GM23248 (cell line): Measurements from ENCODE around the gene TNIK. TPM values are rescaled to one million over a fixed set of nuclear protein-coding genes. Genes with fewer than 3 reads are reported as not detected.
A peak's percentile ranks its signal among the peaks of the same experiment; 100 is the strongest.
"Not testable (repeated sequence)": the region's sequence is repeated elsewhere in the genome, so short reads cannot be mapped to it uniquely, and the experiment has no call there.

ENCODE experiments used
- DNase-seq: peaks from one replicate; pipeline ENCODE4 v3.0.0-alpha.2; 2015
- H2AFZ ChIP-seq: fragments of 200-600 bp; sonication (generic); 2 replicates; pipeline ENCODE4 v1.6.1; 2016; ENCODE audit warnings: antibody characterized with exemption
- H3F3A ChIP-seq: fragments of 200-600 bp; sonication (generic); 2 replicates; pipeline ENCODE4 v1.6.1; 2016; ENCODE audit warnings: mild to moderate bottlenecking, antibody characterized with exemption, mixed run types; ENCODE audit not compliant: insufficient read depth
- H3K27ac ChIP-seq: fragments of 200-600 bp; sonication (generic); 2 replicates; pipeline ENCODE4 v1.5.1; 2016; ENCODE audit warnings: mild to moderate bottlenecking
- H3K27me3 ChIP-seq: fragments of 200-600 bp; sonication (generic); replicated peaks from 2 replicates; pipeline ENCODE4 v1.6.1; 2016; ENCODE audit warnings: mild to moderate bottlenecking; ENCODE audit not compliant: insufficient read depth
- H3K36me3 ChIP-seq: fragments of 200-600 bp; sonication (generic); 2 replicates; pipeline ENCODE4 v1.6.1; 2016; ENCODE audit warnings: low read depth, mild to moderate bottlenecking
- H3K4me1 ChIP-seq: fragments of 200-600 bp; sonication (generic); 2 replicates; pipeline ENCODE4 v1.6.1; 2016; ENCODE audit warnings: mild to moderate bottlenecking; ENCODE audit not compliant: insufficient read depth
- H3K4me2 ChIP-seq: fragments of 200-600 bp; sonication (generic); one replicate; pipeline ENCODE4 v1.6.1; 2016; ENCODE audit warnings: mild to moderate bottlenecking; ENCODE audit not compliant: unreplicated experiment
- H3K4me3 ChIP-seq: fragments of 200-600 bp; sonication (generic); 2 replicates; pipeline ENCODE4 v1.5.1; 2016; ENCODE audit warnings: mild to moderate bottlenecking
- H3K79me2 ChIP-seq: fragments of 200-600 bp; sonication (generic); 2 replicates; pipeline ENCODE4 v1.6.1; 2016; ENCODE audit warnings: mild to moderate bottlenecking; ENCODE audit not compliant: insufficient read depth
- H3K9ac ChIP-seq: fragments of 200-600 bp; sonication (generic); 2 replicates; pipeline ENCODE4 v1.6.1; 2016; ENCODE audit warnings: mild to moderate bottlenecking
- H3K9me2 ChIP-seq: fragments of 200-600 bp; sonication (generic); 2 replicates; pipeline ENCODE4 v1.6.1; 2016; ENCODE audit warnings: mixed run types, mild to moderate bottlenecking, moderate library complexity; ENCODE audit not compliant: insufficient read depth
- H3K9me3 ChIP-seq: fragments of 200-600 bp; sonication (generic); one replicate; pipeline ENCODE4 v1.6.1; 2017; ENCODE audit warnings: low read depth
- H4K20me1 ChIP-seq: fragments of 200-600 bp; sonication (generic); 2 replicates; pipeline ENCODE4 v1.6.0; 2016; ENCODE audit not compliant: insufficient read depth
- EZH2 ChIP-seq: fragments of 200-600 bp; sonication (generic); IDR thresholded peaks from 2 replicates; pipeline ENCODE4 v1.6.1; 2018; ENCODE audit warnings: antibody characterized with exemption, mild to moderate bottlenecking; ENCODE audit not compliant: insufficient read depth, poor library complexity, severe bottlenecking
- EZH2phosphoT487 ChIP-seq: fragments of 200-600 bp; sonication (generic); IDR thresholded peaks from 2 replicates; pipeline ENCODE4 v1.6.1; 2018; ENCODE audit warnings: antibody characterized with exemption, moderate library complexity, mild to moderate bottlenecking, low read depth; ENCODE audit not compliant: insufficient read depth
- WGBS, 2 experiments: methylation state at CpG; one replicate each; pipeline ENCODE4 v1.1.6; 2015 to 2017; ENCODE audit warnings: low lambda C conversion rate in 2 of 2, low coverage in 1 of 2; ENCODE audit errors: missing lambda C conversion rate in 2 of 2; 5-methylcytosine and 5-hydroxymethylcytosine counted together
- in situ Hi-C: fragments of 300-500 bp; cut with MboI; formaldehyde crosslinking; loops from 2 replicates; pipeline ENCODE4 v1.15.0; 2020
- polyA plus RNA-seq: library from polyadenylated mRNA; unstranded; fragments of >200 nt; fragmentation: Nextera tagmentation; extraction: Ambion mirVana; gene quantifications from 2 replicates; pipeline ENCODE4 v1.2.1, GENCODE V29; 2016
- total RNA-seq: library from RNA; depleted of rRNA; stranded (reverse); fragments of >200 nt; shearing (Covaris generic); gene quantifications from 2 replicates; pipeline ENCODE4 v1.2.3, GENCODE V29; 2014

Gene TNIK
- total and polyA plus RNA-seq, 2 experiments from 2014 or later, result 0.80 to 2.3 TPM

DNA sequence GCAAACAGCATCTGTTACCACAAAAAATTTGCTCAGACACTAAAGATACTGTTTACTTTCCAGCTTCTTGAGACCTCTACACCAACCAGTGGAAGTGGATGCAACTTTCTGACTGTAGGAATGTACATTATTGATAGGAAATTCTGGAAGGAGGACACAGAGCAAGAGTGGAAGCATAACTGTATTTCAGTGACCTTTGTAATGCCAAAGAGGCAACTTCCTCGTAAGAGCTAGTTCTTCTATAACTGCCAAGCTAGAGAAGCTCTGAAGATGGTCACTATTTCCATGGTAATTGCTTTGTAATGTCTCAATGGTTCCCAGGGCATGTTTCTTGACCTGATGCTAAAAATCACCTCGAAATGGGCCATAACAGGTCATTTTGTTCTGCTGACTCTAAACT lies 337.3 kb downstream of the TNIK start:
- no peaks in the 10 kb centered on the region for H3K79me2 ChIP-seq
- H4K20me1 ChIP-seq, result no peaks in the 10 kb centered on the region
- TF ChIP-seq EZH2 (no peak), EZH2phosphoT487 (no peak)
- no peak overlapping the region for H2AFZ ChIP-seq
- H3K4me1 ChIP-seq, result peaks cover 16% of the 10 kb centered on the region; the same call in 1 of the 2 replicates
- H3K9me3 ChIP-seq, result no peaks in the 10 kb centered on the region
- WGBS, 2 experiments, result 85 to 95% methylated on average over 2 of the region's 2 CpGs
- no peak overlapping the region for H3K4me3 ChIP-seq
- H3K27me3 ChIP-seq, result no peaks in the 10 kb centered on the region
- peaks cover 8% of the 10 kb centered on the region; the same call in 1 of the 2 replicates for H3F3A ChIP-seq
- no peaks in the 10 kb centered on the region for H3K36me3 ChIP-seq
- DNase-seq, result no peak
- in situ Hi-C loops, result no loop called here
- no peak overlapping the region for H3K9ac ChIP-seq
- H3K4me2 ChIP-seq, result no peak overlapping the region
- no peak overlapping the region for H3K27ac ChIP-seq
- H3K9me2 ChIP-seq, result no peaks in the 10 kb centered on the region

DNA sequence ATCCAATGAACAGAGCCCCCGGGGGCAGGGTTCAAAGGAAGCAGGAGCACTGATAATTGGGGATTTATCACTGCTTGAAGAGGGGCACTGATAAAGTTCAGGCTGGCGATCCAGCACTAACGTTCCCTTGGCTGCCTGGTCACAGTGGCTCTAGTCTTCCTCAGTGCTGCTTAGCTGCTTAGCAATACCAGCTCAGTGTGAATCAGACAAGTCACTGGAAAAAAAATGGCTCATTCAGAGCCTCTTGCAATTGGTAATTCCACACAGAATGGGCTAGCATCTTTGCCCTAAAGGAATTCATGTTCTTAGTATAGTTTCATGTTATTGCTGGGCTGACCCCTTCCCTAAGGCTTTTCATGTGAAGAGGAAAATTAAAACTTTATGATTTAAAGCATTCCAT lies 338.0 kb downstream of the TNIK start:
- no peak overlapping the region for H3K4me2 ChIP-seq
- no peak overlapping the region for H3K9ac ChIP-seq
- in situ Hi-C loops, result no loop called here
- H3K79me2 ChIP-seq, result no peaks in the 10 kb centered on the region
- TF ChIP-seq EZH2phosphoT487, result no peak
- no peak for TF ChIP-seq EZH2
- H2AFZ ChIP-seq, result no peak overlapping the region
- H3K36me3 ChIP-seq, result no peaks in the 10 kb centered on the region
- no peak overlapping the region for H3K4me3 ChIP-seq
- 48 to 55% methylated on average over 3 of the region's 3 CpGs for WGBS, 2 experiments
- peak; percentile 60 for DNase-seq
- no peak overlapping the region for H3K27ac ChIP-seq
- H3K4me1 ChIP-seq, result peaks cover 16% of the 10 kb centered on the region; the same call in 1 of the 2 replicates
- H3F3A ChIP-seq, result peaks cover 8% of the 10 kb centered on the region; the same call in 1 of the 2 replicates
- no peaks in the 10 kb centered on the region for H3K9me2 ChIP-seq
- H3K9me3 ChIP-seq, result no peaks in the 10 kb centered on the region
- no peaks in the 10 kb centered on the region for H4K20me1 ChIP-seq
- H3K27me3 ChIP-seq, result no peaks in the 10 kb centered on the region

DNA sequence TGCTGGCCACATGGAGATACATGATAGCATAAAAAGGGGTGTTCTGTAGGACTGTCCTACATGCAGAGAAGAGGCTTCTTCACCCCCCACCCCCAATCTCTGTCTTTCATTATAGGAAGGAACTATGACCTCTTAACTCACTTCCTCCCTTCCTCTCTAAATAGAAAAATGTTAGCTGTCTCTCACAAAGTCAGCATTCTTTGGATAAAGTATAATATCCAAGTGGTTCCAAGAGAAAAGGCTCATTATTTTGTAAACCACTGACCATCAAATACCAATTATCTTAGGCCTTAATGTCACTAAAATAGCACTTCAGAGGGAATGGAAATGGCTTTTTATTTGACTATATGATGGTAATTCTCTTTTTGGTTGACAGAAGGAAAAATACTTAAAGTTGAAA lies 338.4 kb downstream of the TNIK start:
- in situ Hi-C loops, result no loop called here
- H3K9me3 ChIP-seq, result no peaks in the 10 kb centered on the region
- no peak overlapping the region for H3K27ac ChIP-seq
- peaks cover 11% of the 10 kb centered on the region for H3F3A ChIP-seq
- H4K20me1 ChIP-seq, result no peaks in the 10 kb centered on the region
- H3K4me3 ChIP-seq, result no peak overlapping the region
- H3K27me3 ChIP-seq, result no peaks in the 10 kb centered on the region
- H3K79me2 ChIP-seq, result no peaks in the 10 kb centered on the region
- no peak overlapping the region for H3K4me2 ChIP-seq
- H3K36me3 ChIP-seq, result no peaks in the 10 kb centered on the region
- no peaks in the 10 kb centered on the region for H3K9me2 ChIP-seq
- peaks cover 18% of the 10 kb centered on the region for H3K4me1 ChIP-seq
- TF ChIP-seq EZH2 (no peak), EZH2phosphoT487 (no peak)
- H2AFZ ChIP-seq, result no peak overlapping the region
- H3K9ac ChIP-seq, result no peak overlapping the region
- no peak for DNase-seq

DNA sequence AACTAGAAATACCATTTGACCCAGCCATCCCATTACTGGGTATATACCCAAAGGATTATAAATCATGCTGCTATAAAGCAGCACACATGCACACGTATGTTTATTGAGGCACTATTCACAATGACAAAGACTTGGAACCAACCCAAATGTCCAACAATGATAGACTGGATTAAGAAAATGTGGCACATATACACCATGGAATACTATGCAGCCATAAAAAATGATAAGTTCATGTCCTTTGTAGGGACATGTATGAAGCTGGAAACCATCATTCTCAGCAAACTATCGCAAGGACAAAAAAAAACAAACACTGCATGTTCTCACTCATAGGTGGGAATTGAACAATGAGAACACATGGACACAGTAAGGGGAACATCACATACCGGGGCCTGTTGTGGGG lies 340.8 kb downstream of the TNIK start:
- in situ Hi-C loops, H2AFZ ChIP-seq, H3K9me3 ChIP-seq, H3K4me2 ChIP-seq, H4K20me1 ChIP-seq, H3K27ac ChIP-seq, H3K4me3 ChIP-seq, DNase-seq, H3K36me3 ChIP-seq, H3K79me2 ChIP-seq, H3K9me2 ChIP-seq, H3K27me3 ChIP-seq, H3K9ac ChIP-seq: not testable (repeated sequence)
- H3K4me1 ChIP-seq, result peaks cover 26% of the 10 kb centered on the region
- 90 to 96% methylated on average over 3 of the region's 3 CpGs for WGBS, 2 experiments
- H3F3A ChIP-seq, result peaks cover 22% of the 10 kb centered on the region

DNA sequence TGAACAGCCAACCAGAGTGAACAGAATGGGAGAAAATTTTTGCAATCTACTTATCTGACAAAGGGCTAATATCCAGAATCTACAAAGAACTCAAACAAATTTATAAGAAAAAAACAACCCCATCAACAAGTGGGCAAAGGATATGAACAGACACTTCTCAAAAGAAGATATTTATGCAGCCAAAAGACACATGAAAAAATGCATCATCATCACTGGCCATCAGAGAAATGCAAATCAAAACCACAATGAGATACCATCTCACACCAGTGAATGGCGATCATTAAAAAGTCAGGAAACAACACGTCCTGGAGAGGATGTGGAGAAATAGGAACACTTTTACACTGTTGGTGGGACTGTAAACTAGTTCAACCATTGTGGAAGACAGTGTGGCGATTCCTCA lies 341.2 kb downstream of the TNIK start:
- in situ Hi-C loops, DNase-seq, H3K27me3 ChIP-seq, H3K9me3 ChIP-seq, H3K4me2 ChIP-seq, H3K36me3 ChIP-seq, H2AFZ ChIP-seq, H3K9me2 ChIP-seq, H3K27ac ChIP-seq, H4K20me1 ChIP-seq, H3K9ac ChIP-seq, H3K4me3 ChIP-seq, H3K79me2 ChIP-seq: not testable (repeated sequence)
- WGBS, 2 experiments, result 95 to 96% methylated on average over 3 of the region's 3 CpGs
- Histone ChIP-seq H3F3A (peaks cover 22% of the 10 kb centered on the region), H3K4me1 (peaks cover 26% of the 10 kb centered on the region)
